GM19043 (cell line): ENCODE measurements around the gene SHROOM2.

Source experiments
- ATAC-seq: cut with Tn5 transposase; IDR thresholded peaks from one replicate; pipeline ENCODE4 v1.9.1; 2021; ENCODE audit warnings: low read depth; ENCODE audit not compliant: unreplicated experiment

The SHROOM2 gene

DNA sequence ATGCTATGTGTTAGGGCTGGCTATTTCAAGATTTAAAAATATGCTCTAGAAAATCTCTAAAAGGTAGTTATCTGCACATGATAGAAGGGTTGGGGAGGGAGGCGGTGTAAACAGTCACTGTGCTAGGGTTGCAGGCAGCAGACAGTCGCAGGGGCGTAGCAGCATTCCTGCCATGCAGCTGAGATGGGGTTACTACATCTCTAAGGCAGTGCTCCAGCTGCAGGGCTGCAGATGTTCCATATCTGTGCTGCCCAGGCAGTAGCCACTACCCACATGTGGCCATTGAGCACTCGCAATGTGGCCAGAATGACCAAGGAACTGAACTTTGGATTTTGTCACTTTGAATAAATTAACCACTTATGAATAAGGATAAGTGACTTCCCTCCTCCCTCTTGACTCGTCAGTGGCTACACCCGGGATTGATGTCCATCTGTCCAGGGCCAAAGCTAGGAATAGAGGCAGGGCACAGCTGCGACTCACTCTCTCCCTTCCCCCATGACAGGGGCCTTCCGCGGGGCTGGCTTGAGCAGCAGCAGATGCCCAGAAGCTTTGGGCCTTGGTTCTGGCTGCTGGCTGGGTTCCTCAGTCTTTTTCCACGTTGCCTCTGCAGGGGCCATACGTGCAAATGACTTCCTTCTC, 101.5 kb downstream of the SHROOM2 start:
- no peak for ATAC-seq

DNA sequence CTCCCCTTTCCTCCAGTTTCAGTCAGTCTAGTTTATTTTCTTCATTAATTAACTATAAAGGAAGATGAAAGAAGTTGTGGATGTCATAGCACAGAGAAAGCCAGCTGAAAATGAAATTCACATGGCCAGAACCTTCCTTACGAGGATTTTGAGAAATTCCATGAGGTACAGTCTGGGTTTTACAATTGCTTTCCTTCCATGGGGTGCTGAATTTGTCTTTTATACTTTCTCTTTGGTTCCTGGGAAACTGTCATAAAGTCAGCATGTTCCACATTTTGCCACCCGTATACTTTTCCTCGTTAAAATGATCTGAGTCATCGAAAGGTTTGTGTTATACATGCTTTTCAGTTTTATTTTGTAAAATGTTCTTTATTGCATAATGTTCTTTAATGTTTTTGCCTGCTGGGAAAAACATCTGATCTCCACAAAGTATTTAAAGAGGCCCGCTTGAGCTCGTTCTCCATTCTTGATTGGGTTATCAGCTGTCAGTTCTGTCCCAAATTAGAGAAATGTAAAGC, 102.8 kb downstream of the SHROOM2 start:
- no peak for ATAC-seq

DNA sequence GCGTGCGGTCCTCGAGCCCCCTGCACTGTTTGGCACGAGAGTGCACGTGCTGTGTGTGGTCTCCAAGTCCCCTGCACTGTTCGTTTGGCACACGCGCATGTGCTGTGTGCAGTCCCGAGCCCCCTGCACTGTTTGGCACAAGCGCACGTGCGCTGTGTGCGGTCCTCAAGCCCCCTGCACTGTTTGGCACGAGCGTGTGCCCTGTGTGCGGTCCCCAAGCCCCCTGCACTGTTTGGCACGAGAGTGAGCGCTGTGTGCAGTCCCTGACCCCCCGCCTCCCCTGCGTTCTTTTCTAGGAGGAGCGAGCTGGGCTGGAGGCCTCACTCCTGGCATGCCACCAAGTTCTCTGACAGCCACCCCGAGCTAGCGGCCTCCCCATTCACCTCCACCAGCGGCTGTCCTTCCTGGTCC, 104.5 kb downstream of the SHROOM2 start:
- no peak for ATAC-seq

DNA sequence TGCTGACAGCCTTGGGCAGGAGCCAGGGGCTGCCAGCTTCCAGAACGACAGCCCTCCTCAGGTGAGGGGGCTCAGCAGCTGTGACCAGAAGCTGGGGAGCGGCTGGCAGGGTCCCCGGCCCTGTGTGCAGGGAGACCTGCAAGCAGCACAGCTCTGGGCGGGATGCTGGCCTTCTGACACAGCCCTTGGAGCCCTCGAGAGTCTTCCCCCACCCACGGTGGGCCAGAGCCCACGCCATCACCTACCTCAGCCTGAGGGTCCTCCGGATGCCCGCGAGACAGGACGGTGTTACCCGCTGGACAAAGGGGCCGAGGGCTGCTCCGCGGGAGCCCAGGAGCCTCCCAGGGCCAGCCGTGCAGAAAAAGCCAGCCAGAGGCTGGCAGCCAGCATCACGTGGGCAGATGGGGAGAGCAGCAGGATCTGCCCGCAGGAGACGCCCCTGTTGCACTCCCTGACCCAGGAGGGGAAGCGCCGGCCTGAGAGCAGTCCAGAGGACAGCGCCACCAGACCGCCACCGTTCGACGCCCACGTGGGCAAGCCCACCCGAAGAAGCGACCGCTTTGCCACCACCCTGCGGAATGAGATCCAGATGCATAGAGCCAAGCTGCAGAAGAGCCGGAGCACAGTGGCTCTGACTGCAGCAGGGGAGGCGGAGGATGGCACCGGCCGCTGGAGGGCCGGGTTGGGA, 109.1 kb downstream of the SHROOM2 start:
- ATAC-seq = no peak

DNA sequence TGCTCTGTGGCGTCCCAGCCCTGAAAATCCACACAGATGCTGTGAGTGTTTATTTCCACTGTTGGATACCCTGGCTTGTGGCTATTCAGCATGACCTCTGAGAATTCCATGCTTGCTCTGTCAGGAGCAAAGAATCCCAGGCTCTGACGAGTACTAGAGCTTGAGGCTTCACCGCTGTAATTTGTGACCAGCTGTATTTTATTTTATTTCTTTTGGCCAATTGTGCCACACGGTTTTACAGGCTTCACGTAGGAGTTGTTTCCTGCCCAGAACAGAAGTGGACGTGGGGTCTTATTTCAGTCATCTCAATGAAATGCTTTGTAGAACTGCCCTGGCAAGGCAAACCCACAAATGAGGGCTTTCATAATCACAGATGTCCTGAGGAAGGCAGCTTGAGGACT, 111.5 kb downstream of the SHROOM2 start:
- ATAC-seq = no peak

DNA sequence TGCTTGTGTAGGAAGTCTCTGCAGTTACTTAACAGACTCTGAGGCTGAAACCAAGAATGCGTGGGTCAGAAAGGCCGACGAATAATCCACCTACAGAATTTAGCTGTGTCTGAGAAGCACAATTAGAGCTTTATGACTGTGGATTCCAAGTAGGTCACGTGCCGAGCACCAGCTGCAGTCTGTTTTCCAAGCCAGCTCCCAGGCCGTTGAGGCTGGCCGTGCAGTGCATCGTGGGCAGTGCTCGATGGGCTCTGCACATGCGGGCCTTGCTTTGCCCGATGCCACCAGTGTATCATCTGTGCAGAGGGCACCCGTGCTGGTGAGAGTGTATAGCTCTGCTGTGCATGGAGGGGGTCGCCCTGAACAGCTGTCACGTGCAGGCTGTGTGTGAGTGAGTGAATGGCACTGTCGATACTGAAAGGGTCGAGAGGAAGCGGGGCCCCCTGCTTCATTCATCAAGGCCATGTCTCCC, 113.4 kb downstream of the SHROOM2 start:
- no peak for ATAC-seq

DNA sequence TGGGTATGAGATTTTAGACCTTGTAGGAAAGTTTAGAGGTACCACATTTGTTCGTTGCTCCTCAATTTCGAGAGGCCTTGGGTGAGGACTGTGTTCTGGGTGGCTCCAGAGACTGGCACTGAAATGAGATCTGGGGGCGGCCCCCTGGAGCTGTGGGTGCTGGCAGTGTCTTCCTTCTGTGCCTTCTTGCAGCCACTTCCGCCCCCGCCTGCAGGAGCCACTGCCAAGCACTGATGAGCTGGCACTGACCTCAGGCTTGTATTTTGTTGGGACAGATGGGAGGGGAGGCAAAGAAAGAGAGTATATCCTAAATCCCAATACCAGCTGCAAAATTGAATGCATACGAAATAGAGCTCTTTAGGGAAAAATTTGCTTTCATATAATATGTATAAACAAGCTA, 116.4 kb downstream of the SHROOM2 start:
- ATAC-seq = no peak

DNA sequence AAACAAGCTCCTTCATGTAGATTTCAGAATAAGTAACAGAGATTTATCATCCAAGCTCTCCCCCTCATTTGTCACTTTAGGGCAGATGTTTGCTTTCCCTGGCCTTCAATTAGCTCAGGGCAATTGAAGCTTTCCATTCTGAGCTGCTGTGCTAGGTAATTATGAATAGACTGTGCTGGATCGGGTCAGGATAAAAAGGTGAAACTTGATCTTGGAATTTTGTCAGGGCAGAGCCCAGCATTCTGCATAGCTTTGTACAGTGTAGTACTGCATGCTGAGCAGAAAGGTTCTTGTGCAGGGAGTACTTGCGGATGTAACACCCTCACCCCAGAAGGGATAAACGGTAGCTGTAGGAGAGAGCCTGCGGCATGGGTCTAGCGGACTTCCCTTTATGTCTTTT, 116.9 kb downstream of the SHROOM2 start:
- no peak for ATAC-seq

DNA sequence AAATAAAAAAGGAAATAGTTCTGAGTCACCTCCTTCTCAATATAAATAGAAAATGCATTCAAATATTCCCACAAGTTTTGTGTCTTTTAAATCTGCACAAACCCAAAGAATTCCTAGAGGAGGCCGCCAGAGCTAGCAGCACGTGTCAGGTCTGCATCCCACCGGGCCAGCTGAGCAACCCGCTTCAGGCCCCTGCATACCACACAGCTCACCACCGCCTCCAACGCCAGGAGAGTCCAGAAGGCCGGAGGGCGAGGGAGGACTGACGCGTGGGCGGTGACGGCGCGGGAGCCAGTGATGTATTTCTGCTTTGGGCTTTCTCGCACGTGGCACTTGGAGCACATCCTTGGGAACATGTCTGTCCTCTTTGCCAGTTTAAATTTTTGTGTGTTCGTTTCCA, 119.1 kb downstream of the SHROOM2 start:
- no peak for ATAC-seq

DNA sequence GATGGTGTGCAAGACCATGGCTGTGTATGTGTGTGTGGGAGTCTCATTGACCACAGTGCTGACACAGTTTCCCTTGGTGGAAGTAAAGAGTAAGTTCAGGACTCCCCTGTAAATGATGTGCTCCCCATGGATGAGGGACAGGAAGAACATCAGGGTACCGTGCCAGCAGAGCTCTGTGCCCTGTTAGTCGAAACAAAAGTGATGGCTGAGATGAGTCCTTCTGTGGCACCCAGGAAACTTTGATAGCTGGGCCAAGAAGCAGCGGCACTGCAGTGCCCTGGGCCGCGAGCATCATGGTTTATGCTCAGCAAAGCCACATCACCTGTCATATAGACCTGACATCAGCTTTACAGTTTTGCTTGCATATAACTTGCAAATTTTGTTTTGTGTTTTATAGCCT, 119.5 kb downstream of the SHROOM2 start:
- ATAC-seq = no peak

DNA sequence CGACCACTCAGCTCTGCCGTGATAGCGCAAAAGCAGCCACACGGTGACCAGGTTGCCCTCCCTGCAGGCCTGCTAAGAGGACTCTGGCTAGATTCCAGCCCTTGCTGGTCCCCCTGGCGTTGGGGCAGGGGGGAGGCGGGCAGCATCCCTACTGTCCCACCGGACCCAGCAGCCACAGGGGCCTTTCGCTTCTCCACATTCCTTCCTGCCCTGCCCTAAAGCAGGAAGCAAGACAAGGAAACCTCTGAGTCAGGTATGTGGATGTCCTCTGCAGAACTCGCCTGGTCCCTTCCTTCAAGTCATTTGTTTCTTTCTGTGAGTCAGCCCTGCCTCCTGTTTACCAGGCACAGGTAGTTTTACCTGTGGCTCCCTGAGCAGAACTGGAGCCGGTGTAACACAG, 120.7 kb downstream of the SHROOM2 start:
- no peak for ATAC-seq

DNA sequence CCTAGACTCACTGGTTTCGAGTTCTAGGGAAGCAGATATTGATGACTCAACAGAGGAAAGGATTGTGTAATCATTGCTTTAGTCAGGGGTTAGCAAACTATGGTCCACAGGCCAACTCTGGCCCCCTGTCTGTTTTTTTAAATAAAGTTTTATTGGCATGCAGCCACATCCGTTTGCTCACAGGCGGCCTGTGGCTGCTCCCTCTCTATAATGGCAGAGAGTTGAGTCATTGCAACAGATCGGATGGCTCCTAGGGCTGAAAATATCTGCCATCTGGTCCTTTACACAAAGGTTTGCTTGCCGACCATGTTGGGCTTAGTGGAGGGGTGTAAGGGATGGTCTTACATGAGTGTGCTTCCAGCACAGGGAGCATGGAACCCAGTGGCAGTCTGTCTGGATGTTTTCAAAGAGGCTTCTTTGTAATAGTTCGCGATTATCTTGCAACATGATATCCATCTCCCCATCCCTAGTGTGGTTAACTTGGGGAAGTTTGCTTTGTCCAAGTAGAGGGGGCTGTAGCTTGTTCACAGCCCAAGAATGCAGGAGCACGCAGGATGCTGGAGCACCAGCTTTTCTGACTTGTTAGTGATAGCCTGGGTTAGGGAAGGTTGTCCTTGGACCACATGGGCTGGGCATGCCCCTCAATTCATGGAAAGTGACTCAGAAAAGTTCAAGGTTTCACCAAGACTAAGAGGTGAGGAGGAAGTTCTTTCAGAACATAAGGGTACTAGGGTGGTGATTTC, 121.6 kb downstream of the SHROOM2 start:
- no peak for ATAC-seq

DNA sequence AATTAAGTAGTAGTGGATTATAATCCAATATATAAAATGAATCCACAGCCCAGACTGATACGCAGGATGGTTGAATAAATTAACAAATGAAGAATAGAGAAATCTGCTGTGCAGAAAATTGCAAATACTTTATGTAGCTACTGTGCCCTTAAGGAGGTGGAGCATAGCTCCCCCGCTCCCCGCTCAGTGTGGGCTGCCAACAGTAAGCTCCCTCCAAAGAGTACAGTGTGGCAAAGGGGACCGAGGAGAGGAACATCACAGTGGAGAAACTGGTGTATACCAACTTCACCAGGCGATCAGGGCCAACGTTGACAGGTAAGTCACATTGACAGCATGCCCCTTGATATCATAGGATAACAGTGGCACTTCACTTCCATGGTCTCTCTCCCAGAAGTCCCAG, 123.0 kb downstream of the SHROOM2 start:
- no peak for ATAC-seq

DNA sequence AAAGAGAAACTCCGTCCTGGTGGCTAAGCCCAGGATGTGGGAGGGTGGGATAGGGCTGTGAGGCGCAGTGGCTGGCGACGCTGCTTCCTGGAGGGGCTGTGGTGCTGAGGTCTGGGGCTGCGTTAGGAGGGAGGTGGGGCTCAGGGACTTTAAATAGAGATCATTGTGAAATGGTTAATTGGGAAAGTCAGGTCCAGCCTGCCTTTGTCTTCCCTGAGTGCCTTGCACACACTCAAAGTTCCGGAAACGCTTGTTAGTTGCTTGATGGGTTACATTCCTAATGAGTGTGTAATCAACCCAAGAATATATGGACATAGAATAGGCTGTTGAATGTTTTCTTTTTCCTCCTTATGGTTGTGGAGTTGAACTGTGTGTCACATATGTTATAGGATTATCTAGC, 125.3 kb downstream of the SHROOM2 start:
- no peak for ATAC-seq

DNA sequence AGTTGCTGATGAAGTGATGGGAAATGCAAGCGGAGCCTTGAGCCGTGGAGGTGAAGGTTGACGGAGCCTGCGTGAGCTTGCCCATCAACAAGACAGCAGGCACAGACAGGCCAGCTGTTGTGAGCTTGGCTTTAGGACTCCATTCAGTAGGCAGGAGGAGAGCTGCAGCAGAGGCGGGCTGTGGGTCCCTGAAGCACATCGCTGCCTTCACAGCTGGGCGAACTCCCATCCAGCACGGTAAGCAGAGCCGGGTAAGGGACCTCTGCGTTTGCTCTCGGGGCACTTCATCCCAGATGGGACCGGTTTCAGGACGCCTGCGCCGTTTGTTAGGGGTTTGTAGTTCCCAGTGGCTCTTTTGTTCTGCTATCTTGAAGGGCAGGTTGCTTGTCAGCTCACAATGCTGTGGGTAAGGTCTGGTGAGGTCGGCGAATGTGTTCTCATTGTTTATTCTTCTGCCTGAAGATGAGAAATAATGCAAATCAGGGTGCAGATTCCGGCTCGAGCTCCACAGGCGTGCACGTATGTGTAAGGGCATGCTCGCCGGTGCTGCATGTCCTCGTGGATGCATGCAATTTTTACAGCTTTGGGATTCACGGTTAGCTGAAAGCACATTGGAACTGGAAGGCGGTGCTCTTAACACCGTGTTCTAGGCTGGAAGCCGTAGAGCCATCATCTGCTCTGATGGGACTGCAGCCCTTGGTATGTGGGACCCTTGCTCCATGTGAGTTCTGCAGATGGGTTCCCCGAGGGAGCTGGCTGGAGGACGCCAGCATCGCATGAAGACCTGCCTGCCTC, 126.3 kb downstream of the SHROOM2 start:
- ATAC-seq = no peak

DNA sequence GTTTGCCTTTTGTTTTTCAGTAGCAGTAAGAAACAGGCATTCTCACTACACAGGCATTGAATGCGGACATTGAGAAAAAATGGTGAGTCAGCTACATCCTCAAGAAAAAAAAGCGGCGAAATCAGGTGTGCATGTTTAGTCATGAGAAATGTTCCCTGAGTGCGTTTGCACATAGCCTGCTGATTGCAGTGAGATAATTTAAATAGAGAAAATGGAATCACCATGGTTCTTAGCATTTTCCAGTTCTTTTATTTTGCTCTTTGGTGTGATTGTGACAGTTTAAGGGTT, 126.9 kb downstream of the SHROOM2 start:
- ATAC-seq = no peak

DNA sequence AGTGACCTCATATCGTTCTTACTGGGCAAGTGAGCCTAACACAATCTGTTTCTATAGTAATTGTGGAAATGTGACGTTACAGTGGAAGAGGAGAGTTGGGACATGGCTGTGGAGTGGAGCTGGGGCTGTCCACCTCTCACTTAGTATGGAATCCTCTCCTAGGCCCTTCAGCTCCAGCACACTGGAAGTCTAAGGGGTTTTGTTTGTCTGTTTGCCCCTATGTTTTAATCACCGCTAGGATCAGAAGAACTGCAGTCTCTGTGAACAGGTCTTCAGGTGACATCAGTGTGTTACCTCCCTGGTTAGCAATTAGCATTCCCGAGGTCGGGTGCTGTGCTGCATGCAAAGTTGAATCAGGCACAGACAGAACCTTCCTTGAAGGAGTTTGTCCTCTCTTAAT, 131.6 kb downstream of the SHROOM2 start:
- ATAC-seq = no peak

DNA sequence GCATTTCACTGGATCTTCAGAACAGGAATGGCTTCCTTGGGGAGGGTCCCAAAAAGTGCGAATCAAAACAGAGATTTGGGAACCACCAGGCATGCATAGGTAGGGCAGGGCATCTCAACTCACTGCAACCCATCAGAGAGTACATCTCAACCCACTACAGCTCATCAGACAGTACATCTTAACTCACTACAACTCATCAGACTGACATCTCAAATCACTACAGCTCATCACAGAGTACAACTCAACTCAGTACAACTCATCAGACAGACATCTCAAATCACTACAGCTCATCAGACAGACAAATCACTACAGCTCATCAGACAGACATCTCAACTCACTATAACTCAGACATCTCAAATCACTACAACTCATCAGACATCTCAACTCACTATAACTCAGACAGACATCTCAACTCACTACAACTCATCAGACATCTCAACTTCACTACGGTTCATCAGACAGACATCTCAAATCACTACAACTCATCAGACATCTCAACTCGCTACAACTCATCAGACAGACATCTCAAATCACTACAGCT, 133.5 kb downstream of the SHROOM2 start:
- ATAC-seq = no peak

DNA sequence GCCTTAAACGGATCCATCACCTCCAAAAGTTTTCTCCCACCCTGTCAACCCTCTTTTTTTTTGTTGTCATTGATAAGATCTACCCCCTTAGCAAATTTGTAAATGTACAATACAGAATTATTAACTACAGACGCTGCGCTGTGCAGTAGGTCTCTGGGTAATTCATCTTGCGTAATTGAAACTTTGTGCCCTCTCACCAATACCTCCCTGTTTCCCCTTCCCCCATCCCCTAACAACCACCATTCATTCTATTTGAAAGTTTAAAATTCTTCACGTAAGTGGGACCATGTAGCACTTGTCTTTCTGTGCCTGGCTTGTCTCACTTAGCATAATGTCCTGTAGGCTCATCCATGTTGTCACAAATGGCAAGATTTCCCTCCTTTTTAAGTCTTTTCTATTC, 135.2 kb downstream of the SHROOM2 start:
- no peak for ATAC-seq

DNA sequence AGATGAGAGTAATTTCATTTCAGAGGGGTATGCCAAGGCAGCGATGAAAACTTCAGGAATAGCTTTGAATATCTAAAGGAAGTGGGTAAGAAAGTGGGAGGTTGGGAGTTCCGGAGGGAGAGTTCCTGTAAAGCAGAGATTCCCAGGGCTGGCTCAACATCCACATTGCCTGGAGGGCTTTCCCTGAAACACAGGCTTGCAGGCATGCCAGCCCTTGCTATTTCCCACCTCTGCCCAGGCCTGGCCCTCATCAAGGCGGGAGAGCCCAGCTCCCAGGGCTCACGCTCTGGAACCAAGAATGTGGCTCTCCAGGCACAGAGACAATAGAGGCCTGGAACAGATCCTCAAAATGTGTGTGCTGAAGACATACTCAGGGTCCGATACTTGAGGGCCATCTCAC, 137.1 kb downstream of the SHROOM2 start:
- ATAC-seq = no peak

DNA sequence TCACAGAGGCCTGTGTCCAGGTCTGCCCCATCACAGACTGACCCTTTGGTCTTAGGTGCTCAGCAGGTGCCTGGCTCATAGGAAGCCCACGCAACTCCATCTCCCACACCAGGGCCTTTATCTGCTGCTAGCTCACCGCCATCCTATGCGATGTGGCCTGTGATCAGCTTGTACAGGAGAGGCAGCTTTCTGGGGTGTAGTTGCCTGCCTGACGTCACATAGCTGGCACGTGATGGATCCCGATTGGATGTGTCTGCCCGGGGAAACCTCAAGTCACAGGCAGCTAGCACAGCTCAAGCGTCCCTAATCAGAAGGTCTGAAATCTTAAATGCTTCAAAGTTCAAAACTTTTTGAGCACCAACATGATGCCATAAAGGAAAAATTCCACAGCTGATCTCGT, 139.8 kb downstream of the SHROOM2 start:
- no peak for ATAC-seq
